ENCODE measurements around the gene RAP1GAP2.

GRCh38 chr17:2777242-2777867 is 18.9 kb upstream of the RAP1GAP2 start:
- TF ChIP-seq SP2 (tag by site-specific recombination; IDR thresholded peaks at IDR 0.05) (no peak), REST (tag by site-specific recombination; IDR thresholded peaks at IDR 0.05) (no peak), ZNF544 (tag by site-specific recombination; IDR thresholded peaks at IDR 0.05) (no peak), PRDM1 (tag by site-specific recombination; IDR thresholded peaks at IDR 0.05) (no peak), CTCF (tag by site-specific recombination; IDR thresholded peaks at IDR 0.05) (0 out of 2 replicates have a peak, but pooled peaks have one; percentile 6)
